Activated CD4-positive, alpha-beta T cell treated with anti-CD3 and anti-CD28 coated beads for 1 hour (primary cell): Measurements from ENCODE around the gene IL19.

Source experiments
- DNase-seq: peaks from one replicate; pipeline ENCODE4 v3.0.0-alpha.2; 2020

The IL19 gene

DNA sequence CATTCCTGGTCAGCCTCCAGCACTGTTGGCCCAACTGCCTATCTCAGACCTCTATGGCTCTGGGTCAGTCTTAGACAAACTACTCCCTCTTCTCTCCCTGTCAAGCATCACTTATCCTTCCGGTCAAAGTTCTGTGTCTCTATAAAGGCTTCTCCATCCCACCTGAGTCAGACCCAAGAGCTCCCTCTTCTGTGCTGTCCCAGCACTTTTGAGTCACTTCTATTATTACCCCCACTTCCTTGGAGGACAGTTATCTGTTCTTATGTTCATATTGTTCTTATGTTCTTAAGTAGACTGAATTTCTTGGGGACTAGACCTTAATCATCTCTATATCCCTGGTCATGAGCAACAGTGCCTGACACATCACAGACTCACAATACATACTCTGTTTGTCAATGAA lies 30.9 kb downstream of the IL19 start:
- DNase-seq = no peak

GRCh38 chr1:206802401-206802800 lies 31.8 kb downstream of the IL19 start:
- no peak for DNase-seq

DNA sequence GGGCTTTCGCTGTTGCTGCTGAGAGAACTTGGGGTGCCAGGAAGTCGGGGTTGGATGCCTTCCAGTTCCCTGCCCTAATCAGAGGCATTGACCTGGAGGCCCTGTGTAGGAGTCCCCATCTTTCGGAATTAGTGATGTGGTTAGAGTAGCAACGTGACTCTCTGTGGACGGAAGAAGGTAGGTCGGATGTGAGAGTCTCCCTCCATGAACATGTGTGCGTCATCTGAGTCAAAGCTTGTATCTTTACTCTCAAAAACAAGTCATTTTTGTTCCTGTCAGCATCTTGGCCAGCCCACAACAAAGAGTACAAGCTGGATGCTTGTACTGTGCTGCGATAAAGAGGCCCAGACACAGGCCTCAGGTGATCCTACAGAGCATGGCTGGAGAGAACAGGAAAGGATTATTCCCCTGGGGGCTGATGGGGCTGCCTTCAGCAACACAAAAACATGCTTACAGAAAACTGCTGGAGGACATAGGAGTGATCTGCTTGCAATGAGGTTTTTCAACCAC lies 32.7 kb downstream of the IL19 start:
- DNase-seq = peak; percentile 65

DNA sequence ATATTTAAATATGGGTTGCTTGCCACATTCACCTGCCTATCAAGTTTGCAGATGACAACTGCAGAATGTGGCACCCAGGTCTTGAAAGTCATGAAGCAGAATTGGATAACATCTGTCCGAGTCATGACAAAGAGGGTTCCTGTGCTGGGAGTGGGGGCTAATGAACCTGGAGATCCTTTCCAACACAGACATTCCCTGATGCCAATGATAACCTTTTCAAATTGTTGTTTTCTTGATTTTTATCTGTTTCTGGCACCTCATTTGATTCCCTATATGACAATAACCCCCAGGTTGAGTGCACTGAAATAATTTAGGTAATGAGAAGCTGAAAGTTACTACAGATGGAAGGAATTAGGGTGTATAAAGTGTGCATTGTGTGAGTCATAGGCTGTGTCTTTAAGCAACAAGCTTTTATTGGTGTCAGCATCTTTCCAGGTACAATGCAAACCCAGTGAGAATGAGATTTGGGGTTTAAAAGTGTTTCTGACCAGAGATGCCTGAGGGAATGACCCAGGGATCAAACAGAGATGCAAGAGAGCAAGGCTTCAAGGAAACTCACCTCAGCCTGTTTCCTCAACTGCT lies 33.7 kb downstream of the IL19 start:
- DNase-seq = no peak

DNA sequence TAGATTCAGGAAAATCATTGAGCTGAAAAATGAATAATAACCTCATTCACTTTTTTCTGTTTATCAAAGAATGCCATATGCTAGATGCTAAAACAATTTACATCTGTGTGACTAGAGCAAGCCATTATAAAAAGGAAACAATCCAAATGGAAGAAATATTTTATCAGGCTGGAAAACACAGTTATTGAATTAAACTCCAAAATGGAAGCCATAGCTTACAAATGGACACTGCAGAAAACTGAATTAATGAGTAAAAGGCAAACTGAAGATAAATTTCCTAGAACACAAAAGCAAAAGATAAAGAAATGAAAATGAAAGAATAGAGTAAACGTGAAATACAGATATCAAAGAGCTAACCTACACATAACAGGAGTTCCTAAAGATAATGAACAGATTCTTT lies 34.8 kb downstream of the IL19 start:
- DNase-seq = no peak

DNA sequence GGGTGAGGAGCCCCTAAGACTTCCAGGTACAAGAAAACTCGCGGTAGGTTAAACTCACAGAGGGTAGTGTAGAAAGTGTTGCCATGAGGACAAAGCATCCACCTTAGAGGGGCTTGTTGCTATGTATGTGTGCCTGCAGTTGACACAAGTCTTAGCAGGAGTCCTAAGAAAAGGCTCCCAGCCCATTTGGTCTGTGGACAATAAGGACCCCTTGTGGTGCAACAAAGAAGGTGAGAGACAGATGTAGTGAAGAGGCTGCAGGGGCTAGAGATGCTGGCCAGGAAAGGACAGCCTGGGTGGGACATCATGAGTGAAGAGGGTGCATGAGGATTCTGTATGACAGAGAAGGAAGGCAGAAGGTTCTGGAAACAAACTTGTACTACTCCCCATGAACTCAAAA lies 38.0 kb downstream of the IL19 start:
- DNase-seq = no peak

- no peak for DNase-seq
Measured at GRCh38 chr1:206809504-206810084, 39.0 kb downstream of the IL19 start.

- no peak for DNase-seq
Measured at GRCh38 chr1:206812471-206812870, 41.9 kb downstream of the IL19 start.

GRCh38 chr1:206814716-206815341 lies 44.3 kb downstream of the IL19 start:
- no peak for DNase-seq

- DNase-seq = no peak
Measured at GRCh38 chr1:206816390-206817287, 46.1 kb downstream of the IL19 start.

GRCh38 chr1:206821493-206821892 lies 50.9 kb downstream of the IL19 start:
- DNase-seq = no peak

DNA sequence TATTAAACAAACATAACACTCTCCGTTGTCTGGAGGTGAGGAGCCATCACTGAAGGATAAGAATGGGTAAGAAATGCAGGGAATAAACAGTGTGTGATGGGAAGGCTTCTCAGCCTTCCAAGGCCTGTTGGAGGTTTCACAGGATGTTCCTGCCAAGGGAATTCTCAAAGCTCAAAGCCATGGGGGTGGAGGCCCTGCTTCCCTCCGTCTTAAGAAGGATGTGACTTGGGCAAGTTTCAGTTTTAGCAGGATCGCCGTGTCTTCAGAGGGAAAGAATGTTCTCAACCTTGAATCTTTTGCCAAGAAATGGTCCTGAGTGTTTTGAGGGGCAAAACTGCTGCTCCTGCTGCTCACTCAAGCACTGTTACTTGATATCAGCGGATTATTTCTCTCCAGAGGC lies 53.2 kb downstream of the IL19 start:
- no peak for DNase-seq

DNA sequence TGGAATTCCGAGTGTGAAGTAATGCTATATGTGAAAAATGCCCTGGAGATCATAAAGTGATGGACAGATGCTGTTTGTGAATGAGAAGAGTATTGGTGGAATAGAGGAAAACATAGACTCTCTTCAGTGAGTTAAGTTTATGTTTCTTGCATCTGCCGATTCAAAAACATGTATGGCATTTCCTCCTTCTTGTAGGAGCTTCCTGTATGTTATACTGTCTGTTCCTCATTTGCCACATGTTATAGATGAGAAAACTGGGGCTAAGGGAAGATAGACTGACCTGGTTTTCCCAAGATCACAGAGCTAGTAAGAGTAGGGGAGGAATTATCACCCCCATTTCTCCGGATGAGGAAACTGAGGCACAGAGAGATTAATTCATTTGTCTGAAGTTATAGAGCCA lies 53.8 kb downstream of the IL19 start:
- no peak for DNase-seq

- no peak for DNase-seq
Measured at GRCh38 chr1:206826394-206826793, 55.8 kb downstream of the IL19 start.

DNA sequence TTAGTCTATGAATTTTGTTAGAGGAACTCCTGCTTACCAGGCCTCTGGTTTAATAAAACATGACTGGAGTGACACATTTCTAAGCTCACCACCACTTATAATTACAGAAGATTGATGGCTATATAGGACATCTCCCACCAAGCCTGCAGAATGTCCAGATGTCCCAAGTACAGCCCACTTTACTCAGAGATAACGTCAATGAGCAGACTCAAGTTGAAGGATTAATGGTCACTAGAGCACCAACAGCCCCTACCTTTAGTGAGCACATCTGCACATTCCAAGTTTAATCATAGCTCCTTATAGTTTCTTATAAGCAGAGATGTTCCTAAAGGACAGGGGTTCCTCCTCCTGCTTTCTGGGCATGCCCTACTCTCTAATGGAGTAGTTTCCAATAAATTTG lies 57.5 kb downstream of the IL19 start:
- DNase-seq = no peak

DNA sequence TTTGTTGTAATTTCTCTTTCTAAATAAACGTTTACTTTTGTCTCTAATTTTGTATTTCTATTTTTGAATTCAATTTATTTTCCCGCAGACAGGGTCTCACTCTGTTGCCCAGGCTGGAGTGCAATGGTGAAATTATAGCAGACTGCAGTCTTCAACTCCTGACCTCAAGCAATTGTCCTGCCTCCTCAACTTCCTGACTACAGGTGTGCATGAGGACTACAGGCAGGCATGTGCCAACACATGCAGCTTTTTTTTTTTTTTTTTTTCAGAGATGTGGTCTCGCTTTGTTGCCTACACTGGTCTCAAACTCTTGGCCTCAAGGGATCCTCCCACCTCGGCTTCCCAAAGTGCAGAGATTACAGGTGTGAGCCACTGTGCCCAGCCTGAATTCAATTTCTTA lies 58.2 kb downstream of the IL19 start:
- DNase-seq = no peak

DNA sequence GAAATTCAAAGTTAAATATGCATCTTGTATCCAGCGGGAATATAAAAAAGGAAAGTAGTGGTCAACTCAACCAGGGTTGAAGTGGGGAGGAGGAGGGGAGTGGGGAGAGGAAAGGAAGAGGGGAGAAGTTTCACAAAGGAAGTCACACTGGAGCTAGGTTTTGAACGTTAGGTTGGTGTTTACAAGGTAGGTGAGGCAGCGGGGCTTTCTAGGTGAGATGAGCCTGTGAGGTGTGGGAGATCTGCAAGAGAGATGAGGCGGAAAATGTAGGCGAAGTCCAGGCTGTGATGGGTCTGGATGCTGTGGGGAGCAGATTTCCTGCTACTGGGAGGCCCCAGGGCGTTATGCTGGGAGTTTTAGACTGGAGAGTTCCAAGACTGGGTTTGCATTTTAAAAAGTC lies 58.7 kb downstream of the IL19 start:
- no peak for DNase-seq

- DNase-seq = no peak
Measured at GRCh38 chr1:206829875-206830274, 59.3 kb downstream of the IL19 start.

DNA sequence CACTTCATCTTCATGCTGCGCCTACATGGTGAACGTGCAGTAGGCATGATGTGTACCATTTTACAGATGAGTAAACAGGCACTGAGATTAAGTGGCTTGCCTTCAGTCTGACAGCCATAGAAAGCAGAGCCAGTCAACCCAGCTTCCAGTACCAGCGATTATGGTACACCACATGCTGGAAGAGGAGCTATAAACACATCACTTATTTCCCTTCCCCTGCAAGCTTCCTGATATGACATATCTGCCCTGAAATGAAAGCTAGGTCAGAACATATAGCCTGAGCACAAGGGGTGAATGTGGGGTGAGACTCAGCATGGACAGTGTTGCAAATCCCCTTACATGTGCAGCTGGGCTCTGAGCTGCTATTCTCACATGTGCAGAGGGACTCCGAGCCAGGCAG lies 61.1 kb downstream of the IL19 start:
- no peak for DNase-seq

DNA sequence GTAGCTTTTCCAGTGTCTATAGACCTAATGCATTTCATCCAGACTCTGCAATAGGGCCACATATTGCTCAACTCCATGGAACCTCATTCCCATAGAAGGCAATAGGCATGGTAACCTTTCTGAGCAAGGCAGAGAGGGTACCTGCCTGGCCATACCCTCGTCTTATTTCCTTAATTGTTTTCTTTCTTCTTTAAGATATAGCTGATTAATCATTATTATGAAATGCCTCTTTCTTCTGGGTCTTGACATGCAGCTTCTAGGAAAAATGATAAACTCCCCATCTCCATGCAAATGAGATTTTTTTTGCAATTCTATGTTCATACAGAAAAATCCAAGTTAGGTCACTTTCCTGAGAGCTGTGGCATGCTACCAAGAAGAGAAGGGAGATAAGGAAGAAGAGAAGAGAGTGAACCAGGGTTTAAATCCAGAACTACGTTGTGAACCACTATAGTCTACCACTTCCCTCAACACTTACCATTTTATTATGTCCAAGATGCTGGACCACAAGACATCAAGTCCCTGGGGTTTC lies 61.8 kb downstream of the IL19 start:
- DNase-seq = no peak

GRCh38 chr1:206833106-206833680 lies 62.6 kb downstream of the IL19 start:
- DNase-seq = no peak

GRCh38 chr1:206833801-206834200 lies 63.2 kb downstream of the IL19 start:
- no peak for DNase-seq

- no peak for DNase-seq
Measured at GRCh38 chr1:206834217-206834616, 63.6 kb downstream of the IL19 start.
